K562 (cell line): Measurements from ENCODE around the gene DTX3. TPM values are rescaled to one million over a fixed set of nuclear protein-coding genes. Genes with fewer than 3 reads are reported as not detected.

Experiments used
- ATAC-seq: fragments of 200-7000 bp; cut with Tn5 transposase; 3 replicates; pipeline ENCODE4 v1.9.1; 2020; ENCODE audit warnings: moderate library complexity
- BruUV-seq: library from RNA; stranded (reverse); fragments of 400-500 nt; replicated peaks from 2 replicates; lab custom pipeline; 2021; lab: Mats Ljungman, UMichigan
- CTCF ChIA-PET: fragments of 300-600 bp; formaldehyde crosslinking; extraction: SDS; loops from one replicate; lab custom pipeline; 2021; ENCODE audit warnings: low intra/inter-chr PET ratio; lab: Yijun Ruan, JAX
- POLR2A ChIA-PET: fragments of 300-600, 350-650 bp; sonication (Branson Sonifier 250); formaldehyde crosslinking; extraction: SDS; loops from one replicate; lab custom pipeline; 2021; ENCODE audit warnings: antibody characterized with exemption, inconsistent platforms; lab: Yijun Ruan, JAX
- DNase-seq, 4 experiments: peaks; one replicate each; pipeline versions ENCODE4 v3.0.0 to v3.0.0-alpha.2; 2011 to 2018; ENCODE audit warnings: low spot score in 3 of 4, mixed read lengths in 3 of 4; ENCODE audit errors: extremely low read depth in 1 of 4
- FAIRE-seq: peaks from 2 replicates; lab custom pipeline; 2011; peaks lifted over from hg19 to GRCh38; lab: Jason Lieb, UNC
- H2AFZ ChIP-seq: 2 replicates; pipeline ENCODE4 v1.6.0; 2011; ENCODE audit warnings: low read depth, low read length, control low read depth, inconsistent platforms
- H3K27ac ChIP-seq: fragments of 200-600 bp; 3 replicates; pipeline ENCODE4 v1.8.0; 2011; ENCODE audit warnings: low read depth, mild to moderate bottlenecking, control low read depth, inconsistent platforms, low read length, moderate library complexity, mixed read lengths; ENCODE audit errors: extremely low read depth
- H3K27me3 ChIP-seq, 2 experiments: fragments of 300-600 bp in 1 of 2; 2 replicates in 1 of 2; 3 replicates in 1 of 2; pipeline versions ENCODE4 v1.6.0 to v1.8.0; 2011; ENCODE audit warnings: inconsistent platforms in 2 of 2, low read length in 2 of 2, mild to moderate bottlenecking in 1 of 2, mixed read lengths in 1 of 2, moderate library complexity in 1 of 2; ENCODE audit not compliant: control insufficient read depth in 2 of 2, insufficient read depth in 2 of 2
- H3K36me3 ChIP-seq: fragments of 300-600 bp; 3 replicates; pipeline ENCODE4 v1.8.0; 2011; ENCODE audit warnings: mild to moderate bottlenecking, low read length, inconsistent platforms; ENCODE audit not compliant: control insufficient read depth, insufficient read depth
- H3K4me1 ChIP-seq, 2 experiments: fragments of 200-600 bp in 1 of 2; replicated peaks in 1 of 2; 2 replicates in 1 of 2; 3 replicates in 1 of 2; pipeline versions ENCODE4 v1.5.1 to v1.8.0; 2011; ENCODE audit warnings: inconsistent platforms in 2 of 2, low read length in 2 of 2, mild to moderate bottlenecking in 1 of 2, mixed read lengths in 1 of 2, moderate library complexity in 1 of 2; ENCODE audit not compliant: control insufficient read depth in 2 of 2, insufficient read depth in 2 of 2
- H3K4me2 ChIP-seq: 2 replicates; pipeline ENCODE4 v1.6.1; 2011; ENCODE audit warnings: low read length, control low read depth, inconsistent platforms, mixed read lengths; ENCODE audit not compliant: insufficient read depth
- H3K4me3 ChIP-seq: fragments of 200-600 bp; sonication (generic), shearing (Covaris generic); 2 replicates; pipeline ENCODE4 v1.5.1; 2016; ENCODE audit warnings: control low read depth, inconsistent platforms
- H3K79me2 ChIP-seq: fragments of 200-600 bp; 3 replicates; pipeline ENCODE4 v1.8.0; 2011; ENCODE audit warnings: low read length, inconsistent platforms; ENCODE audit not compliant: control insufficient read depth, insufficient read depth
- H3K9ac ChIP-seq, 2 experiments: 2 replicates each; pipeline versions ENCODE4 v1.6.0 to v1.6.1; 2011; ENCODE audit warnings: low read depth in 2 of 2, low read length in 2 of 2, control low read depth in 1 of 2, inconsistent platforms in 1 of 2, mild to moderate bottlenecking in 1 of 2, mixed read lengths in 1 of 2; ENCODE audit not compliant: insufficient read depth in 1 of 2
- H3K9me1 ChIP-seq: one replicate; pipeline ENCODE4 v1.6.0; 2011; ENCODE audit warnings: inconsistent platforms, mild to moderate bottlenecking, low read length, moderate library complexity; ENCODE audit not compliant: control insufficient read depth, insufficient read depth
- H3K9me3 ChIP-seq: replicated peaks from 2 replicates; pipeline ENCODE4 v1.5.1; 2011; ENCODE audit warnings: low read depth, low read length, inconsistent platforms; ENCODE audit not compliant: control insufficient read depth, insufficient read depth
- H4K20me1 ChIP-seq: replicated peaks from 2 replicates; pipeline ENCODE4 v1.6.1; 2011; ENCODE audit warnings: low read length, inconsistent platforms, mixed read lengths; ENCODE audit not compliant: control insufficient read depth, insufficient read depth
- POLR2A ChIP-seq: fragments of 450-650 bp; conservative IDR thresholded peaks from 2 replicates; pipeline ENCODE4 v1.6.1; 2016
- POLR2B ChIP-seq: fragments of 450-650 bp; IDR thresholded peaks from 2 replicates; pipeline ENCODE4 v1.6.1; 2018; ENCODE audit warnings: low read depth; ENCODE audit not compliant: partially characterized antibody
- PRMT5 ChIP-seq: sonication (generic); formaldehyde crosslinking; IDR thresholded peaks from 2 replicates; pipeline ENCODE4 v1.5.0; 2020; ENCODE audit warnings: missing genetic modification reagents
- SUPT5H ChIP-seq: fragments of 450-650 bp; IDR thresholded peaks from 2 replicates; pipeline ENCODE4 v1.6.1; 2016
- TOE1 ChIP-seq, 2 experiments: fragments of 450-650 bp in 1 of 2; sonication (generic) in 1 of 2; formaldehyde crosslinking in 1 of 2; IDR thresholded peaks; 2 replicates each; pipeline versions ENCODE4 v1.7.1 to v1.8.0; 2016 to 2022; ENCODE audit warnings: borderline replicate concordance in 2 of 2, mild to moderate bottlenecking in 2 of 2, antibody characterized with exemption in 1 of 2, inconsistent platforms in 1 of 2, low read depth in 1 of 2, missing genetic modification reagents in 1 of 2, moderate library complexity in 1 of 2
- WGBS: fragments of 100-300 bp; shearing (Covaris generic); methylation state at CpG from one replicate; pipeline ENCODE4 v1.1.6; 2016; ENCODE audit warnings: low coverage, mixed read lengths; ENCODE audit not compliant: insufficient coverage; ENCODE audit errors: missing lambda C conversion rate; 5-methylcytosine and 5-hydroxymethylcytosine counted together
- in situ Hi-C: fragments of 300-500 bp; cut with MboI; formaldehyde crosslinking; loops from 4 replicates; pipeline ENCODE4 v1.15.0; 2018; ENCODE audit warnings: inconsistent platforms, mixed read lengths
- intact Hi-C: fragments of 100-400 bp; cut with micrococcal nuclease; formaldehyde crosslinking; loops from 2 replicates; pipeline ENCODE4 v1.14.2; 2022
- polyA plus RNA-seq, 8 experiments: library from polyadenylated mRNA; depleted of rRNA in 4 of 8; stranded (reverse) in 5 of 8; unstranded in 3 of 8; fragments of >200 nt; fragmentation: Nextera tagmentation in 2 of 8; fragmentation: Illumina TruSeq in 1 of 8; extraction: Ambion mirVana in 2 of 8; extraction: Trizol in 1 of 8; gene quantifications; 2 replicates each; pipeline versions ENCODE4 v1.2.1 to v1.2.3, GENCODE V29; 2011 to 2014; ENCODE audit warnings: inconsistent platforms in 1 of 8, missing spikeins in 1 of 8
- total RNA-seq, 7 experiments: library from RNA; depleted of rRNA in 6 of 7; stranded (reverse); fragments of >200 nt in 6 of 7; fragmentation: Illumina TruSeq in 2 of 7; extraction: Trizol in 2 of 7; gene quantifications; 2 replicates each; pipeline versions ENCODE4 v1.2.1 to v1.2.3, GENCODE V29; 2011 to 2021; ENCODE audit warnings: low replicate concordance in 1 of 7
- TF ChIP-seq, protein P1 (sequence below): fragments of 450-650 bp; IDR thresholded peaks from 2 replicates; pipeline ENCODE4 v1.6.1; 2016; ENCODE audit warnings: mild to moderate bottlenecking, moderate library complexity
- TF ChIP-seq, protein P2 (sequence below): sonication (generic); formaldehyde crosslinking; IDR thresholded peaks from 2 replicates; pipeline ENCODE4 v1.8.0; 2022; ENCODE audit warnings: mild to moderate bottlenecking, missing genetic modification reagents

Gene DTX3
- total and polyA plus RNA-seq, 9 of the 15 experiments (the other 6 are each of a cell fraction or from before 2014, with no cell fraction given): 0.03 to 0.09 (median 0.06) TPM; not detected in 6

- Histone ChIP-seq H3K27ac (no peak overlapping the region), H3K4me3 (no peak overlapping the region), H3K9me3 (no peaks in the 10 kb centered on the region), H4K20me1 (no peaks in the 10 kb centered on the region), H2AFZ (no peak overlapping the region), H3K9me1 (no peaks in the 10 kb centered on the region), H3K79me2 (no peaks in the 10 kb centered on the region), H3K27me3 (no peaks in the 10 kb centered on the region), H3K4me2 (no peak overlapping the region), H3K36me3 (peaks cover 38% of the 10 kb centered on the region; the same call in 2 of the 3 replicates), H3K4me1 (peaks cover 12 to 14% of the 10 kb centered on the region in 2 experiments; a peak in 4 of 5 replicates), H3K9ac (no peak overlapping the region)
- intact Hi-C loops (no loop called here), in situ Hi-C loops (no loop called here)
- POLR2A ChIA-PET: interaction anchor here (0.6 to 1.0 kb wide), 3 partner anchors 8 to 11 kb away, joined by 3 read pairs; no protein-coding TSS in a partner anchor
- CTCF ChIA-PET: no interaction called here
- WGBS: 33% methylated on average over 4 of the region's 6 CpGs
- BruUV-seq: no TSS peak
- ATAC-seq (no peak), FAIRE-seq (no peak), DNase-seq (no peak)
- peak; percentile 36 for TF ChIP-seq POLR2A
- peak; percentile 39 for TF ChIP-seq POLR2B
- TF ChIP-seq, protein P1, sequence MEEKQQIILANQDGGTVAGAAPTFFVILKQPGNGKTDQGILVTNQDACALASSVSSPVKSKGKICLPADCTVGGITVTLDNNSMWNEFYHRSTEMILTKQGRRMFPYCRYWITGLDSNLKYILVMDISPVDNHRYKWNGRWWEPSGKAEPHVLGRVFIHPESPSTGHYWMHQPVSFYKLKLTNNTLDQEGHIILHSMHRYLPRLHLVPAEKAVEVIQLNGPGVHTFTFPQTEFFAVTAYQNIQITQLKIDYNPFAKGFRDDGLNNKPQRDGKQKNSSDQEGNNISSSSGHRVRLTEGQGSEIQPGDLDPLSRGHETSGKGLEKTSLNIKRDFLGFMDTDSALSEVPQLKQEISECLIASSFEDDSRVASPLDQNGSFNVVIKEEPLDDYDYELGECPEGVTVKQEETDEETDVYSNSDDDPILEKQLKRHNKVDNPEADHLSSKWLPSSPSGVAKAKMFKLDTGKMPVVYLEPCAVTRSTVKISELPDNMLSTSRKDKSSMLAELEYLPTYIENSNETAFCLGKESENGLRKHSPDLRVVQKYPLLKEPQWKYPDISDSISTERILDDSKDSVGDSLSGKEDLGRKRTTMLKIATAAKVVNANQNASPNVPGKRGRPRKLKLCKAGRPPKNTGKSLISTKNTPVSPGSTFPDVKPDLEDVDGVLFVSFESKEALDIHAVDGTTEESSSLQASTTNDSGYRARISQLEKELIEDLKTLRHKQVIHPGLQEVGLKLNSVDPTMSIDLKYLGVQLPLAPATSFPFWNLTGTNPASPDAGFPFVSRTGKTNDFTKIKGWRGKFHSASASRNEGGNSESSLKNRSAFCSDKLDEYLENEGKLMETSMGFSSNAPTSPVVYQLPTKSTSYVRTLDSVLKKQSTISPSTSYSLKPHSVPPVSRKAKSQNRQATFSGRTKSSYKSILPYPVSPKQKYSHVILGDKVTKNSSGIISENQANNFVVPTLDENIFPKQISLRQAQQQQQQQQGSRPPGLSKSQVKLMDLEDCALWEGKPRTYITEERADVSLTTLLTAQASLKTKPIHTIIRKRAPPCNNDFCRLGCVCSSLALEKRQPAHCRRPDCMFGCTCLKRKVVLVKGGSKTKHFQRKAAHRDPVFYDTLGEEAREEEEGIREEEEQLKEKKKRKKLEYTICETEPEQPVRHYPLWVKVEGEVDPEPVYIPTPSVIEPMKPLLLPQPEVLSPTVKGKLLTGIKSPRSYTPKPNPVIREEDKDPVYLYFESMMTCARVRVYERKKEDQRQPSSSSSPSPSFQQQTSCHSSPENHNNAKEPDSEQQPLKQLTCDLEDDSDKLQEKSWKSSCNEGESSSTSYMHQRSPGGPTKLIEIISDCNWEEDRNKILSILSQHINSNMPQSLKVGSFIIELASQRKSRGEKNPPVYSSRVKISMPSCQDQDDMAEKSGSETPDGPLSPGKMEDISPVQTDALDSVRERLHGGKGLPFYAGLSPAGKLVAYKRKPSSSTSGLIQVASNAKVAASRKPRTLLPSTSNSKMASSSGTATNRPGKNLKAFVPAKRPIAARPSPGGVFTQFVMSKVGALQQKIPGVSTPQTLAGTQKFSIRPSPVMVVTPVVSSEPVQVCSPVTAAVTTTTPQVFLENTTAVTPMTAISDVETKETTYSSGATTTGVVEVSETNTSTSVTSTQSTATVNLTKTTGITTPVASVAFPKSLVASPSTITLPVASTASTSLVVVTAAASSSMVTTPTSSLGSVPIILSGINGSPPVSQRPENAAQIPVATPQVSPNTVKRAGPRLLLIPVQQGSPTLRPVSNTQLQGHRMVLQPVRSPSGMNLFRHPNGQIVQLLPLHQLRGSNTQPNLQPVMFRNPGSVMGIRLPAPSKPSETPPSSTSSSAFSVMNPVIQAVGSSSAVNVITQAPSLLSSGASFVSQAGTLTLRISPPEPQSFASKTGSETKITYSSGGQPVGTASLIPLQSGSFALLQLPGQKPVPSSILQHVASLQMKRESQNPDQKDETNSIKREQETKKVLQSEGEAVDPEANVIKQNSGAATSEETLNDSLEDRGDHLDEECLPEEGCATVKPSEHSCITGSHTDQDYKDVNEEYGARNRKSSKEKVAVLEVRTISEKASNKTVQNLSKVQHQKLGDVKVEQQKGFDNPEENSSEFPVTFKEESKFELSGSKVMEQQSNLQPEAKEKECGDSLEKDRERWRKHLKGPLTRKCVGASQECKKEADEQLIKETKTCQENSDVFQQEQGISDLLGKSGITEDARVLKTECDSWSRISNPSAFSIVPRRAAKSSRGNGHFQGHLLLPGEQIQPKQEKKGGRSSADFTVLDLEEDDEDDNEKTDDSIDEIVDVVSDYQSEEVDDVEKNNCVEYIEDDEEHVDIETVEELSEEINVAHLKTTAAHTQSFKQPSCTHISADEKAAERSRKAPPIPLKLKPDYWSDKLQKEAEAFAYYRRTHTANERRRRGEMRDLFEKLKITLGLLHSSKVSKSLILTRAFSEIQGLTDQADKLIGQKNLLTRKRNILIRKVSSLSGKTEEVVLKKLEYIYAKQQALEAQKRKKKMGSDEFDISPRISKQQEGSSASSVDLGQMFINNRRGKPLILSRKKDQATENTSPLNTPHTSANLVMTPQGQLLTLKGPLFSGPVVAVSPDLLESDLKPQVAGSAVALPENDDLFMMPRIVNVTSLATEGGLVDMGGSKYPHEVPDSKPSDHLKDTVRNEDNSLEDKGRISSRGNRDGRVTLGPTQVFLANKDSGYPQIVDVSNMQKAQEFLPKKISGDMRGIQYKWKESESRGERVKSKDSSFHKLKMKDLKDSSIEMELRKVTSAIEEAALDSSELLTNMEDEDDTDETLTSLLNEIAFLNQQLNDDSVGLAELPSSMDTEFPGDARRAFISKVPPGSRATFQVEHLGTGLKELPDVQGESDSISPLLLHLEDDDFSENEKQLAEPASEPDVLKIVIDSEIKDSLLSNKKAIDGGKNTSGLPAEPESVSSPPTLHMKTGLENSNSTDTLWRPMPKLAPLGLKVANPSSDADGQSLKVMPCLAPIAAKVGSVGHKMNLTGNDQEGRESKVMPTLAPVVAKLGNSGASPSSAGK: no peak
- TF ChIP-seq TOE1 (IDR thresholded peaks at IDR 0.05; ENCODE audit: borderline replicate concordance): no peak
- TF ChIP-seq TOE1 (CRISPR knock-in tag; IDR thresholded peaks at IDR 0.05; ENCODE audit: borderline replicate concordance, low read depth): no peak
- no peak for TF ChIP-seq PRMT5 (CRISPR knock-in tag)
- peak; percentile 42; the same call in 1 of the 2 replicates for TF ChIP-seq SUPT5H
- TF ChIP-seq, protein P2, sequence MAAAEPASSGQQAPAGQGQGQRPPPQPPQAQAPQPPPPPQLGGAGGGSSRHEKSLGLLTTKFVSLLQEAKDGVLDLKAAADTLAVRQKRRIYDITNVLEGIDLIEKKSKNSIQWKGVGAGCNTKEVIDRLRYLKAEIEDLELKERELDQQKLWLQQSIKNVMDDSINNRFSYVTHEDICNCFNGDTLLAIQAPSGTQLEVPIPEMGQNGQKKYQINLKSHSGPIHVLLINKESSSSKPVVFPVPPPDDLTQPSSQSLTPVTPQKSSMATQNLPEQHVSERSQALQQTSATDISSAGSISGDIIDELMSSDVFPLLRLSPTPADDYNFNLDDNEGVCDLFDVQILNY (CRISPR knock-in tag): no peak
These were observed 690 bp upstream of the DTX3 start for GRCh38 chr12:57603815-57604453.
